ENCODE results near the gene TCEANC2.
"Not testable (repeated sequence)": the region's sequence is repeated elsewhere in the genome, so short reads cannot be mapped to it uniquely, and the experiment has no call there.

TCEANC2 gene

DNA sequence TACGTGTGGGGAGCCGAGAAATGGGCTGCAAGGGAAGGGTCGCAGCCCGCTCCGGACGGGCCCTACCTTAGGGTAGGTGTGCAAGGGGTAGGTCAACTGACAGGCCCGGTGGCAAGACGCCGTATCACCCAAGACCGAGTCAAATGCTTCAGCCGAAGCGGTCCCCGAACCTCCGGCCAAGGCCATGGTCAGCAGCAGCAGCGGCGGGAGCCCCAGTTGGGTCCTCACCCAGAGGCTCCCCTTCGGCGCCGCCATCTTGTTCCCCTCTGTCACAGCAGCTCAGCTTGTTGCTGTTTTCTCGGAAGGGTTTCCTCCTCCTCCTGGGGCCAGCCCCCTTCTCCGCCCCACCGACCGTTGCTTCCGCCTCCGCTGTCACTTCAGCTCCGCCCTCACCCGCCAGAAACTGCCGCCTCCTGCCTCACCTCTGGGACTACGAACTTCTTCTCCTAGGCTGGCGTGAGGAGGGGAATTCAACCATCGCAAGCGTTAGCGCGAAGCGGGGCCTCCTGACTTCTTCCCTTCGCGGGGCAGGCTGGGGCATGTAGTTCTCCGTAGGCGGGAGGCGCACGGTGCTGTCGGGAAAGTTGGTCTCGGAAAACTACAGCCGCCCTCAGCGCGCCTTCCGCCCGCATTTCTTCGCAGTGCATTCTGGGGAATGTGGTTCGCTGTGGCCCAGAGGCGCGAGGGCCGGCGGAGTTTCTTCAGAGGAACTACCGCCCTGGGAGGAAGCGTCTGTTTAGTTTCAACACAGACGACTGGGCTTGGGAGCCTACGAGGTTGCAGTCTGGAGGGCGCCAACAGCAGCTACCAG is at the start of gene TCEANC2, which contains the start of gene TMEM59:
Gene TCEANC2 (plus strand): TSS at position 675 of the 811 bp plus-strand sequence. CDS start 815 bp downstream, outside the sequence.
Gene TMEM59 (minus strand): TSS at position 271 of the 811 bp plus-strand sequence. CDS start 16 bp downstream, at position 255.
- DNase-seq = peak; percentile 100

DNA sequence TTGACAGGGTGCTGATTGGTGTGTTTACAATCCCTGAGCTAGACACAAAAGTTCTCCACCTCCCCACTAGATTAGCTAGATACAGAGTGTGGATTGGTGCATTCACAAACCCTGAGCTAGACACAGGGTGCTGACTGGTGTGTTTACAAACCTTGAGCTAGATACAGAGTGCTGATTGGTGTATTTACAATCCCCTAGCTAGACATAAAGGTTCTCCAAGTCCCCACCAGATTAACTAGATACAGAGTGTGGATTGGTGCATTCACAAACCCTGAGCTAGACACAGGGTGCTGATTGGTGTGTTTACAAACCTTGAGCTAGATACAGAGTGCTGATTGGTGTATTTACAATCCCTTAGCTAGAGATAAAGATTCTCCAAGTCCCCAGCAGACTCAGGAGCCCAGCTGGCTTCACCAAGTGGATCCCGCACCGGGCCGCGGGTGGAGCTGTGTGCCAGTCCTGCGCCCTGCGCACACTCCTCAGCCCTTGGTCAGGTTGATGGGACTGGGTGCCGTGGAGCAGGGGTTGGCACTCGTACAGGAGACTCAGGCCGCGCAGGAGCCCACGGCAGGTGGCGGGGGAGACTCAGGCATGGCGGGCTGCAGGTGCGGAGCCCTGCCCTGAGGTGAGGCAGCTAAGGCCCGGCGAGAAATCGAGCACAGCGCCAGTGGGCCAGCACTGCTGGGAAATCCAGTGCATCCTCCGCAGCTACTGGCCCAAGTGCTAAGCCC is 49.5 kb upstream of the TCEANC2 start:
- not testable (repeated sequence) for DNase-seq

DNA sequence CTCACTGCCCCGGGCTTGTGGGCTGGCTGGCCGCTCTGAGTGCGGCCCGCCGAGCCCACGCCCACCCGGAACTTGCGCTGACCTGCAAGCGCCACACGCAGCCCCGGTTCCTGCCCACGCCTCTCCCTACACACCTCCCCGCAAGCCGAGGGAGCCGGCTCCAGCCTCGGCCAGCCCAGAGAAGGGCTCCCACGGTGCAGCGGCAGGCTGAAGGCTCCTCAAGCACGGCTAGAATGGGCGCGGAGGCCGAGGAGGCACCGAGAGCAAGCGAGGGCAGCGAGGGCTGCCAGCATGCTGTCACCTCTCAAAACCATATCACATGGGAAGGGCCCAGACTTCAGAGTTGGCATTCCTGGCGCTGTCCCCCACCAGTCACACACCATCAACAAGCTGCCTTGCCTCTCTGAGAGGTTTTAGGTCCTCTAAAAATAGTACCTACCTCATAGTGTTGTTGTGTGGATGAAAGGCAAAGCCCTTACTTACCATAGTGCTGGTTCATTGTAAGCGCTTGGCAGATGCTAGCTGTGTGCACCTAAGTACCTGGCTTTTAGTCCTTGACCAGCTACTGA is 48.8 kb upstream of the TCEANC2 start:
- no peak for DNase-seq

DNA sequence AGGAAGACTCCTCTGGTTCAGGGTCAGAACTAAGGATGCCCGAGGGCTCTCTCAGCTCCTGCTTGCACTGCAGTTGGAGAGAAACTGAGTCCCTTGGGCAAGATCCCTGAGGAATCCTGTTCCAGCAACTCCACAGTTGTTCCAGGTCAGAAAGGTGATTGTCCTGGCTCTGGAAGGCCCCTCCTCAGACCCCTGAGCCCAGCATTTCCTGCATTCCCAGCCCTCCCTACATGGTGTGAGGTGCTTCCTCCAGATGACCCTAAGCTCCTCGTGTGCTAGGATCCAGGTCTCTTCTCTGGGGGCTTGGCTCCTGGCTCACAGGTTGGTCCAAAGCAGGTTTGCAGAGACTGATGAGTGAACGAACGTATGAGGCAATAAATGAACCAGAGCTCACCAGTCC is 46.9 kb upstream of the TCEANC2 start:
- DNase-seq = no peak

DNA sequence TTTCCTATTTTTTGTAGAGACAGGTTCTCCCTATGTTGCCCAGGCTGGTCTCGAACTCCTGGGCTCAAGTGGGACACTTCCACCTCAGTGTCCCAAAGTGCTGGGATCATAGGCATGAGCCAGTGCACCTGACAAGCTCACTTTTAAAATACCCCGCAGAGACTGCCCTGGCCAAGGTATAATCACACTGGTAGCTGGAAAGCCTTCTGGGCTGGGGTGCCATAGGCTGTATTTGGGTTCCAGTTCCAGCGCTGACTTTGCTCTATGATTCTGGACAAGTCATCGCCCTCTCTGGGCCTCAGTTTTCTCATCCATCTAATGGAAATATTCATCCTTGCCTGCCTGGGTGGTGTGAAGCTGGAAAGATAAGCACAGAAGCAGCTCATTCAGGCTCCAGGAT is 45.8 kb upstream of the TCEANC2 start:
- no peak for DNase-seq

- DNase-seq = no peak
These were observed 44.5 kb upstream of the TCEANC2 start for GRCh38 chr1:54008876-54009275.

DNA sequence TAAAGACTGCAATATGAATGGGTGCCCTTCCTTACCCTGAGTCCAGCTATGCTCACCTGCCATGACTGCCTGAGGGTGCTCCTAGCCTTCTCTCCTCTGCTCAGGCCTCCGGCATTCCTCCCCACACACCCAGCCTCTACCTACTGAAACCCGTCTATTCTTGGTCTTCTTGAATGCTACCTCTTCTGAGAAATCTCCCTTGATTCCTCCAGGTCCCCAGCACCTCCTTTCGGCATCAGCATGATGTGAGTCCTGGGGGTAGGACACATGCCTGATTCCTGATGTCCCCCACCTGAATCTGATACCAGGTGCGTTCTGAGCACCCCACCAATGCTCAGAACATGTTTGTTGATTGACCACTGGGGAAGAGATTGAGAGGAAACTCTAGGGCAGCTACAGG is 44.0 kb upstream of the TCEANC2 start:
- DNase-seq = no peak

DNA sequence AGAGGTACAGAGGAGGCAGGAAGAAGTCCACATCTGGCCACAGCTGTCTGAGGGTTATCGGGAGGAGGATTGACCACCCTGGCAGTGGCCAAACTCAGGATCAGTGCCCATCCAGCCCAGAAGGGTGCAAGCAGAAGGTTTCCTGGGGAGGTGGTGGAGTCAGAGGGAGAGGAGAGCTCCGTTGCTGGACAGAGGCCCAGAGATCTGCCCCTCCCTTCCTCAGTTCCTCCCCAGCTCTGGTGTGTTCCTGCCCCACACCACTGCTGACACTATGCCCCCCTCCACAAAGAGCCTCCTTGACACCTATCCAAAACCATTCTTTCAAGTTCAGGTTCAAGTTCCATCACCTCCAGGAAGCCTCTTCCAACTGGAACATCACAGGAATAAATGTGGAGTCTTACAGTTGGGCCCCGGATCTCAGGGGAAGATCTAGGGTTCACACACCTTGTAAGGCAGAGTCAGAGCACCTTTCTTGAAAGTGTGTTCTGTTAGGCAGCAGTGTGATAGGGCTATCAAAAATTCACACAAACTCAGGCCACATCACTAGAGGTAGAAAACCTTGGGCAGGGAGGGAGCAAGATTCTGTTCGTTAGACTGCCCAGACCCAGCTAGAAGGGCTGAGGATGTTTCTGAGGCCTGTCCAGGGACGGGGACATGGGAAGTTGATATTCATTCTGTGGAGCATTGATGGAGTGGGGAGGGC is 42.8 kb upstream of the TCEANC2 start:
- DNase-seq = no peak

GRCh38 chr1:54011316-54012007 is 41.9 kb upstream of the TCEANC2 start:
- DNase-seq = no peak

GRCh38 chr1:54012008-54012325 is 41.4 kb upstream of the TCEANC2 start:
- DNase-seq = no peak

DNA sequence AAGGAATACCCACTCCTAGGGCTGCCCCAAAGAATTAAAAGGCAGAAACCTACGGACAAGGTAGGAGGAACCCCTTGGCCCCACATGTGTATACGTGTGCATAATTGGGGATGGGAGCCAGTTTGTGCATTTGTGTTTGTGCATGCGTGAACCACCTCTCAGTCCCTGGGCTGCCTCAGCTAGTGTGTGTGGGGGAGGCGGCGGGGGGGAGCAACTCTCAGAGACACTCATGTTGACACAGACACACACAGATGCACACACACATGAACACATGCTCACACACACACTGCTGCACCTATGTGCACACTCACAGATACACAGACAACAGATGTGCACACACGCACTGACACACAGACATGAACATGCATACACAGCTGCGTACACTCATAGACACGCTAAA is 40.5 kb upstream of the TCEANC2 start:
- no peak for DNase-seq

- no peak for DNase-seq
These were observed 39.9 kb upstream of the TCEANC2 start for GRCh38 chr1:54013393-54014008.

DNA sequence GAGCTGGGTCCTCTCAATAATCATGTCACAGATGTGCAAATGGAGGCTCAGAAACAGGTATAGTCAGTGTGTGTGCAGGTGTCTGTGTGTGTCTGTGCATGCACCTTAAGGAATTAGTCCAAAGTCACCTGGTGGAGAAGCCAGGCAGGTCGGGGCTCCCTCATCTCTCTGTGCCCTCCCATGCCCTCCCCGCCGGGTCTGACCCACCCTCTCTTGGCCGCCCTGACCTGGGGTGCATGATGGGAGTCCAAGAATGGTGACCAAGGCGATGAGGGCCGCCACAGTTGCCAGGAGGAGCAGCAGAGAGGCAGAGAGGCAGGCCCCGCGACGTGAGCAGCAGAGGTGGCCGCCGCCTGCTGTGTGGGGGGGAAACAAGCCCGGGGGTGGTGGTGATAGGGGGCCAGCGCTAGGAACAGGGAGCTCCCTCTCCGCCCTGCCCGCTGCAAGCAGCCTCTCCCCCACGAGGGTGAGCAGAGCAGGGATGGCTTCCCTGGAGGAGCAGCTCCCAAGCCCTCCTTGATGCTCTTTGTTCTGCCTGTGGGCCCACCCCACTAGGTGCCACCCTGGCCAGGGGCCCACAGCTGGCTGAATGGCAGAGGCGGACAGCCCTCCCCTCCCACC is 39.3 kb upstream of the TCEANC2 start:
- no peak for DNase-seq

GRCh38 chr1:54016343-54017282 is 36.8 kb upstream of the TCEANC2 start:
- no peak for DNase-seq

DNA sequence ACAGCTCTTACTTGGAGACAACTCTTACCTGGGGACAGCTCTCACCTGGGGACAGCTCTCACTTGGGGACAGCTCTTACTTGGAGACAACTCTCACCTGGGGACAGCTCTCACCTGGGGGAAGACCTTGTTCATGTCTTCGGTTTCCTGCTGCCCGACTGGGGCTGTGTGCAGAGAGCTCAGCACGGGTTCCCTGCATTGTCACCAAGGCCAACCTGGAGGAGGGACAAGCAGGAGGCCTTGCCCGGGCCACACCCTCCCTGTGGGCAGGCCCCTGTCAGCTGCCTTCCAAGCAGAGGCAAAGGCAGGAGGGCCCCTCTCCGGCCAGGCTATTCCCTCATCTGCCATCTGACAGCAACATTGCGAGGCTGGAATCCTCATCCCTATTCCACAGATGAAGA is 35.4 kb upstream of the TCEANC2 start, which contains the start of gene LDLRAD1:
Gene LDLRAD1 (minus strand): TSS at position 208 of the 400 bp plus-strand sequence. CDS start 74 bp downstream, at position 134.
- peak; percentile 23 for DNase-seq

DNA sequence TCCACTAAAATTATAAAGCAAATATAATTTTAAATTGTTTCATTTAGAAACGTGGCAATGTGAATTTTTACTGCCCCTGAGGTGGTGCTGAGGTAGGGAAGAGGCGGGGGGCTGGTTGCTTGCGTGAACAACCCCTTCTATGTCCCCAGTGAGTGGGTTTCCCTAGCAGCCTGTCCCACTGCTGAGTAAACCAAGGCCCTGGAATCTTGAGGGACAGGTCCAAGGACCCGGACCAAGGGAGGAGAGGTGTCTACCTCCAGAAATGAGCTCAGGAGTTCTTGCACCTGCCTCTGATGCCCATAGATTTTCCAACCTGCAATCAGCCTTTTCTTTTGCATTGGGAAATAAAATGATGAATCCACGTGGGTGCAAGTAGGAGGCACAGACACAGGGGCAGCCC is 34.8 kb upstream of the TCEANC2 start:
- DNase-seq = no peak

DNA sequence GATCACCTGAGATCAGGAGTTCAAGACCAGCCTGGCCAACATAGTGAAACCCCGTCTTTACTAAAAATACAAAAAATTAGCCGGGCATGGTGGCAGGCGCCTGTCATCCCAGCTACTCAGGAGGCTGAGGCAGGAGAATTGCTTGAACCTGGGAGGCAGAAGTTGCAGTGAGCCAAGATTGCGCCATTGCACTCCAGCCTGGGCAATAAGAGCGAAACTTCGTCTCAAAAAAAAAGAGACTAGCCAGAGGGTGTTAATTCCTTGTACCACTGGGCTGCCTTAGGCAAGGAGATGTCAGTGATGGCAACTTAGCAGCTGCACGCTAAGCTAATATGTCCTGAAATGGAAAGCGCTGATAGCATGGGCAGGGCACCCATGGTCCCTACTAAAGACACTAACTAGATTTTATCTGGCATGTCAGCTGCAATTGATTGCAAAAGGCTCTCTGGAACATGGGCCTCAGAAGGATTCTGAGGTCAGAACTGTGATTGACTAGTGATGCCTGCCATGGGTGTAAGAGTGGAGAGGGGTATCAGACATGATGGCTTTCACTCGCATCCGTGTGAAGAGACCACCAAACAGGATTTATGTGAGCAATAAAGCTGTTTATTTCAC is 33.7 kb upstream of the TCEANC2 start:
- peak; percentile 19 for DNase-seq

DNA sequence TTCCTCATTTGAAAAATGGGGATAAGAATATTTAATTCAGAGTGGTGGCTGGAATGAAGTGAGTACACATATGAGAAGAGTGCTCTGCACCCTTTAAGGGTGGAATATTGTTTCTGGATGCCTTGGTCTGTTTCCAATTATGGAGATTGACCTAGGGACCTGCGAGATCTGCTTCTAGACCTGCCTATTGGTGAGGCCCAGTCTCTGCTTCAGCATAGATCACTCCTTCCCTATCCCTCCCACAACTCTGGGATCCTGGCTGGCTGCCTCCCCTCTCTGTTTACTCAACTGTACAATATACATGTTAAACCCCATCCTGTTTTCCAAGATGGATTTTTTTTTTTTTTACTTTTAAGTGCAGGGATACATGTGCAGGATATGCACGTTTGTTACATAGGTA is 29.1 kb upstream of the TCEANC2 start:
- DNase-seq = no peak

- DNase-seq = not testable (repeated sequence)
These were observed 28.6 kb upstream of the TCEANC2 start for GRCh38 chr1:54024811-54025210.

DNA sequence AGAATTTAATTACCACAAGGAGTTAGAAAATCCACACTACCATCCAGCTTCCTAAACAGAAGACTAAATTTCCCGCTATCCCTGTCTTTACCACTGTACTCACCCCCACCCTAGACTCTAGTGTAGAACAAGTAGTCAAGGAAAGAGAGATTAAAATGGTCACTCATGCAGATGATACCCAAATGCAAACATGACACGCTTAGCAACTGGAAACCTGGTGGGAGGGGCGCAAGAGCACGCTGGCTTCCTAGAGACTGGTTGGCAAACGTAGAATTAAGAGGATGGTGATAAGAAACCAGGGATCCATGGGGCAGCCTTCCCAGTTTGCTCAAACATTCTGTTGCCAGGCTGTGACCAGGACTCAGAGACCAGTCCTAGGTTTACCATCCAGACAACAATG is 25.6 kb upstream of the TCEANC2 start:
- no peak for DNase-seq
